Psoas muscle (tissue), 8 donors: Measurements from ENCODE around the gene GSDMA. TPM values are rescaled to one million over a fixed set of nuclear protein-coding genes. Genes with fewer than 3 reads are reported as not detected.

Experiments
- ATAC-seq, 4 donors: fragments of 200-7000 bp; cut with Tn5 transposase; one replicate each; pipeline ENCODE4 v1.9.1; 2020; ENCODE audit warnings: moderate library complexity in 3 of 4, mild to moderate bottlenecking in 2 of 4
- DNase-seq, 2 donors: peaks; one replicate each; pipeline ENCODE4 v3.0.0-alpha.2; 2020
- H3K27ac ChIP-seq: fragments of 200-600 bp; one replicate; pipeline ENCODE4 v1.8.0; 2022
- H3K27me3 ChIP-seq, 3 donors: fragments of 200-600 bp in 1 of 3; one replicate each; pipeline versions ENCODE4 v1.6.1 to v1.8.0; 2013 to 2022; ENCODE audit warnings: low read length in 2 of 3, mild to moderate bottlenecking in 2 of 3, moderate library complexity in 1 of 3; ENCODE audit not compliant: insufficient read depth in 3 of 3
- H3K36me3 ChIP-seq, 2 donors: fragments of 200-600 bp in 1 of 2; one replicate each; pipeline versions ENCODE4 v1.6.1 to v1.8.0; 2013 to 2022; ENCODE audit warnings: low read depth in 1 of 2, mild to moderate bottlenecking in 1 of 2, moderate library complexity in 1 of 2; ENCODE audit not compliant: insufficient read depth in 1 of 2
- H3K4me1 ChIP-seq: fragments of 200-600 bp; one replicate; pipeline ENCODE4 v1.8.0; 2022
- H3K4me3 ChIP-seq: fragments of 200-600 bp; one replicate; pipeline ENCODE4 v1.8.0; 2022; ENCODE audit warnings: mild to moderate bottlenecking
- H3K9me3 ChIP-seq: fragments of 200-600 bp; one replicate; pipeline ENCODE4 v1.8.0; 2022
- CTCF ChIP-seq: fragments of 200-600 bp; IDR thresholded peaks from one replicate; pipeline ENCODE4 v1.8.0; 2022; ENCODE audit warnings: antibody characterized with exemption
- WGBS, 3 donors: extraction: QIAGEN DNeasy Blood & Tissue Kit; methylation state at CpG; one replicate each; pipeline versions ENCODE4 v1.1.6 to v1.1.7; 2013; 5-methylcytosine and 5-hydroxymethylcytosine counted together
- intact Hi-C, 2 donors: fragments of 100-400 bp; cut with DNase I; formaldehyde crosslinking; loops; one replicate each; pipeline versions ENCODE4 v1.11.0 to v1.14.2; 2022
- polyA plus RNA-seq, 3 donors: library from polyadenylated mRNA; stranded (reverse); fragments of 200-250 nt; gene quantifications; one replicate each; pipeline ENCODE4 v1.2.3, GENCODE V29; 2013
- total RNA-seq, 4 donors: library from RNA; stranded (reverse); fragmentation: NEBNext Ultra II Directional in 2 of 4; extraction: Animal tissue kit (Norgen Biotek cat#: 25700) in 2 of 4; gene quantifications; one replicate each; pipeline versions ENCODE4 v1.2.1 to v1.2.4, GENCODE V29; 2021 to 2023
- donor health status: healthy with polysubstance abuse.
- donor health status: DM: no; HTN: no; CAD: no; lungs with moderate emphysema.
- donor health status: Bipolar disorder and iron deficiency.
- donor health status: healthy.
- donor health status: DM: yes; HTN: yes; CAD: no.
- donor health status: DM: no; HTN: no; CAD: no.
- donor health status: DM: no; HTN: no; CAD: no.
- donor health status: DM: yes; HTN: yes; CAD: no.

GSDMA gene
- total and polyA plus RNA-seq, 7 donors = 0.03 to 0.32 (median 0.15) TPM; not detected in 3

GRCh38 chr17:39919087-39919683 is 43.6 kb upstream of the GSDMA start:
- DNase-seq = no peak
- ATAC-seq = no peak
- H3K27me3 ChIP-seq = no peaks in the 10 kb centered on the region
- WGBS, 3 donors = 83 to 94% (median 91%) methylated on average over 9 of the region's 9 CpGs
- H3K4me1 ChIP-seq = no peaks in the 10 kb centered on the region
- no peaks in the 10 kb centered on the region for H3K9me3 ChIP-seq
- H3K4me3 ChIP-seq = no peak overlapping the region
- no peak for TF ChIP-seq CTCF
- no peak overlapping the region for H3K27ac ChIP-seq
- intact Hi-C loops = no loop called here
- H3K36me3 ChIP-seq = peaks cover 0 to 60% of the 10 kb centered on the region in 2 donors

GRCh38 chr17:39920218-39921210 is 42.3 kb upstream of the GSDMA start:
- WGBS, 3 donors = 76 to 78% (median 78%) methylated on average over 16 to 19 of the region's 19 CpGs
- no peaks in the 10 kb centered on the region for H3K9me3 ChIP-seq
- no peak overlapping the region for H3K27ac ChIP-seq
- ATAC-seq (no peak), DNase-seq (no peak)
- H3K4me1 ChIP-seq = peaks cover 6% of the 10 kb centered on the region
- intact Hi-C loops = no loop called here
- no peaks in the 10 kb centered on the region for H3K27me3 ChIP-seq
- no peak overlapping the region for H3K4me3 ChIP-seq
- no peak for TF ChIP-seq CTCF
- H3K36me3 ChIP-seq = peaks cover 0 to 60% of the 10 kb centered on the region in 2 donors

GRCh38 chr17:39921323-39921722 is 41.5 kb upstream of the GSDMA start:
- Histone ChIP-seq H3K4me1 (peaks cover 13% of the 10 kb centered on the region), H3K27ac (no peak overlapping the region), H3K36me3 (peaks cover 0 to 60% of the 10 kb centered on the region in 2 donors), H3K27me3 (no peaks in the 10 kb centered on the region), H3K9me3 (no peaks in the 10 kb centered on the region), H3K4me3 (no peak overlapping the region)
- 79 to 85% (median 80%) methylated on average over 5 of the region's 5 CpGs for WGBS, 3 donors
- intact Hi-C loops = no loop called here
- no peak for ATAC-seq
- TF ChIP-seq CTCF = no peak
- no peak for DNase-seq

- H3K4me1 ChIP-seq = peaks cover 19% of the 10 kb centered on the region
Observed at GRCh38 chr17:39922006-39922405, 40.8 kb upstream of the GSDMA start.

More at GRCh38 chr17:39922006-39922405, 40.8 kb upstream of the GSDMA start:
- Histone ChIP-seq H3K27ac (no peak overlapping the region), H3K9me3 (no peaks in the 10 kb centered on the region), H3K36me3 (peaks cover 0 to 53% of the 10 kb centered on the region in 2 donors), H3K27me3 (no peaks in the 10 kb centered on the region), H3K4me3 (no peak overlapping the region)
- ATAC-seq = no peak
- TF ChIP-seq CTCF = no peak
- DNase-seq = no peak
- 95 to 97% (median 96%) methylated on average over 6 of the region's 6 CpGs for WGBS, 3 donors
- intact Hi-C loops = no loop called here
